ENCODE measurements around the gene FAM149A. TPM values are rescaled to one million over a fixed set of nuclear protein-coding genes. Genes with fewer than 3 reads are reported as not detected.
A peak's percentile ranks its signal among the peaks of the same experiment; 100 is the strongest.

The FAM149A gene
- total and polyA plus RNA-seq, 3 donors from 2014 or later: 11.3 to 14.9 (median 13.8) TPM

GRCh38 chr4:186102931-186103330 is 1.6 kb upstream of the FAM149A start:
- Histone ChIP-seq H3K9me3 (no peaks in the 10 kb centered on the region), H3K36me3 (ENCODE audit: low read depth, missing control alignments) (no peaks in the 10 kb centered on the region), H3K4me3 (no peak overlapping the region), H3K27me3 (no peaks in the 10 kb centered on the region), H3K4me1 (no peaks in the 10 kb centered on the region), H3K27ac (no peak overlapping the region)
- no peak for TF ChIP-seq CTCF (IDR thresholded peaks at IDR 0.05)
- TF ChIP-seq POLR2A (IDR thresholded peaks at IDR 0.05): no peak
- DNase-seq: no peak
- intact Hi-C loops (cut with DNase I; ENCODE audit: low total_unique reads): no loop called here
- WGBS, 2 donors: 74 to 85% methylated on average over 12 of the region's 12 CpGs

- intact Hi-C loops (cut with DNase I; ENCODE audit: low total_unique reads): no loop called here
- Histone ChIP-seq H3K27ac (peak overlapping the region; percentile 22 to 64), H3K36me3 (ENCODE audit: low read depth, missing control alignments) (no peaks in the 10 kb centered on the region), H3K9me3 (no peaks in the 10 kb centered on the region), H3K4me3 (peak overlapping the region; percentile 59 to 66), H3K4me1 (no peaks in the 10 kb centered on the region), H3K27me3 (no peaks in the 10 kb centered on the region)
- WGBS, 2 donors: 1 to 2% methylated on average over 8 to 53 of the region's 83 CpGs
- peak; percentile 44 for DNase-seq
- TF ChIP-seq CTCF (IDR thresholded peaks at IDR 0.05) (no peak), POLR2A (IDR thresholded peaks at IDR 0.05) (no peak)
These were observed 564 bp downstream of the FAM149A start for GRCh38 chr4:186104890-186105646.

GRCh38 chr4:186105647-186106321 is 1.3 kb downstream of the FAM149A start:
- H3K4me1 ChIP-seq: no peaks in the 10 kb centered on the region
- H3K36me3 ChIP-seq (ENCODE audit: low read depth, missing control alignments): no peaks in the 10 kb centered on the region
- peak overlapping the region; percentile 59 to 66 for H3K4me3 ChIP-seq
- intact Hi-C loops (cut with DNase I; ENCODE audit: low total_unique reads): no loop called here
- WGBS, 2 donors: 18 to 24% methylated on average over 17 of the region's 17 CpGs
- no peak for DNase-seq
- TF ChIP-seq CTCF (IDR thresholded peaks at IDR 0.05) (no peak), POLR2A (IDR thresholded peaks at IDR 0.05) (no peak)
- H3K27me3 ChIP-seq: no peaks in the 10 kb centered on the region
- H3K27ac ChIP-seq: peak overlapping the region in 1 of 2 donors; percentile 64
- no peaks in the 10 kb centered on the region for H3K9me3 ChIP-seq

- TF ChIP-seq CTCF (IDR thresholded peaks at IDR 0.05): no peak
- no peak for TF ChIP-seq POLR2A (IDR thresholded peaks at IDR 0.05)
- DNase-seq: no peak
- Histone ChIP-seq H3K36me3 (ENCODE audit: low read depth, missing control alignments) (no peaks in the 10 kb centered on the region), H3K4me3 (no peak overlapping the region), H3K9me3 (no peaks in the 10 kb centered on the region), H3K4me1 (no peaks in the 10 kb centered on the region), H3K27me3 (no peaks in the 10 kb centered on the region), H3K27ac (no peak overlapping the region)
- 77 to 80% methylated on average over 4 of the region's 4 CpGs for WGBS, 2 donors
- intact Hi-C loops (cut with DNase I; ENCODE audit: low total_unique reads): no loop called here
These were observed 3.4 kb downstream of the FAM149A start for GRCh38 chr4:186107947-186108346.

Measured in testis (tissue), 3 donors.